Right lobe of liver (tissue), 6 donors: ENCODE data around the gene THOC3. TPM values are rescaled to one million over a fixed set of nuclear protein-coding genes. Genes with fewer than 3 reads are reported as not detected.
"Not testable (repeated sequence)": the region's sequence is repeated elsewhere in the genome, so short reads cannot be mapped to it uniquely, and the experiment has no call there.

Experiments
- ATAC-seq, 4 donors: fragments of 200-7000 bp; cut with Tn5 transposase; one replicate each; pipeline ENCODE4 v1.9.1; 2020; ENCODE audit warnings: mild to moderate bottlenecking in 4 of 4, moderate library complexity in 4 of 4
- DNase-seq, 3 donors: peaks; one replicate each; pipeline ENCODE4 v3.0.0-alpha.2; 2020
- H3K27ac ChIP-seq, 3 donors: fragments of 200-600 bp; one replicate each; pipeline ENCODE4 v1.8.0; 2022
- H3K27me3 ChIP-seq, 2 donors: fragments of 200-600 bp; one replicate each; pipeline ENCODE4 v1.8.0; 2022
- H3K36me3 ChIP-seq, 4 donors: fragments of 200-600 bp; sonication (generic) in 1 of 4; one replicate each; pipeline versions ENCODE4 v1.5.1 to v1.8.0; 2017 to 2022; ENCODE audit warnings: control low read depth in 1 of 4
- H3K4me1 ChIP-seq, 4 donors: fragments of 200-600 bp; sonication (generic) in 1 of 4; one replicate each; pipeline versions ENCODE4 v1.5.1 to v1.8.0; 2017 to 2022; ENCODE audit warnings: control low read depth in 1 of 4
- H3K4me3 ChIP-seq, 3 donors: fragments of 200-600 bp; one replicate each; pipeline ENCODE4 v1.8.0; 2022
- H3K9me3 ChIP-seq, 4 donors: fragments of 200-600 bp; sonication (generic) in 1 of 4; one replicate each; pipeline versions ENCODE4 v1.5.1 to v1.8.0; 2017 to 2022; ENCODE audit warnings: control low read depth in 1 of 4
- CTCF ChIP-seq, 4 donors: fragments of 200-600 bp in 3 of 4; fragments of 450-650 bp in 1 of 4; IDR thresholded peaks; one replicate each; pipeline versions ENCODE4 v1.5.1 to v1.8.0; 2016 to 2022; ENCODE audit warnings: antibody characterized with exemption in 4 of 4, mild to moderate bottlenecking in 2 of 4
- POLR2A ChIP-seq: fragments of 450-650 bp; IDR thresholded peaks from one replicate; pipeline ENCODE4 v1.6.1; 2017; ENCODE audit warnings: antibody characterized with exemption, mild to moderate bottlenecking
- WGBS: methylation state at CpG from one replicate; pipeline ENCODE4 v1.1.6; 2018; ENCODE audit warnings: low coverage, low lambda C conversion rate; ENCODE audit not compliant: insufficient coverage; ENCODE audit errors: missing lambda C conversion rate; 5-methylcytosine and 5-hydroxymethylcytosine counted together
- intact Hi-C, 2 donors: fragments of 100-400 bp; cut with DNase I; formaldehyde crosslinking; loops; one replicate each; pipeline versions ENCODE4 v1.11.2 to v1.14.1; 2022
- total RNA-seq, 6 experiments: library from RNA; depleted of rRNA in 2 of 6; stranded (reverse); fragments of >200 nt in 2 of 6; fragmentation: NEBNext Ultra II Directional in 3 of 6; extraction: Animal tissue kit (Norgen Biotek cat#: 25700) in 3 of 6; gene quantifications; one replicate each; pipeline versions ENCODE4 v1.1.0 to v1.2.4, GENCODE V29; 2016 to 2023
- donor health status: DM: no; HTN: yes; CAD: no.
- donor health status: DM: no; HTN: no; CAD: no.
- donor health status: DM: no; HTN: no; CAD: no.
- donor health status: DM: no; HTN: yes; CAD: no.
- donor health status: DM: no; HTN: yes; CAD: no.

THOC3 gene
- total RNA-seq, 6 experiments from 2014 or later: 12.0 to 26.6 (median 21.9) TPM

- intact Hi-C loops: not testable (repeated sequence)
- no CpG with 5 or more reads among the region's 1 CpG for WGBS
These were observed 29.6 kb downstream of the THOC3 start for GRCh38 chr5:175938489-175938888.

GRCh38 chr5:175928752-175929151 is 39.4 kb downstream of the THOC3 start:
- H3K4me3 ChIP-seq, H3K36me3 ChIP-seq, H3K4me1 ChIP-seq, H3K27me3 ChIP-seq, ATAC-seq, intact Hi-C loops, DNase-seq, H3K27ac ChIP-seq, H3K9me3 ChIP-seq: not testable (repeated sequence)
- 100% methylated on average over 1 of the region's 1 CpG for WGBS

More at GRCh38 chr5:175938489-175938888, 29.6 kb downstream of the THOC3 start:
- not testable (repeated sequence) for ATAC-seq, H3K27ac ChIP-seq, H3K9me3 ChIP-seq, H3K36me3 ChIP-seq, H3K27me3 ChIP-seq, DNase-seq, H3K4me1 ChIP-seq, H3K4me3 ChIP-seq

GRCh38 chr5:175925106-175925505 is 43.0 kb downstream of the THOC3 start:
- intact Hi-C loops, H3K36me3 ChIP-seq, H3K9me3 ChIP-seq, DNase-seq, H3K27ac ChIP-seq, ATAC-seq, H3K4me3 ChIP-seq, H3K27me3 ChIP-seq: not testable (repeated sequence)
- H3K4me1 ChIP-seq: peaks cover 0 to 14% (median 0%) of the 10 kb centered on the region in 4 donors
- 91% methylated on average over 4 of the region's 4 CpGs for WGBS

- intact Hi-C loops: no loop called here
- Histone ChIP-seq H3K4me1 (peaks cover 0 to 14% (median 0%) of the 10 kb centered on the region in 4 donors), H3K27ac (no peak overlapping the region), H3K27me3 (no peaks in the 10 kb centered on the region), H3K4me3 (no peak overlapping the region), H3K9me3 (no peaks in the 10 kb centered on the region), H3K36me3 (no peaks in the 10 kb centered on the region)
- ATAC-seq: peak; percentile 79 to 92 (median 83)
- TF ChIP-seq POLR2A (no peak), CTCF (IDR thresholded peaks at IDR 0.05) (no peak)
- 83% methylated on average over 3 of the region's 3 CpGs for WGBS
- no peak for DNase-seq
These were observed 45.8 kb downstream of the THOC3 start for GRCh38 chr5:175922192-175922885.

- Histone ChIP-seq H3K36me3 (no peaks in the 10 kb centered on the region), H3K4me3 (no peak overlapping the region), H3K27ac (no peak overlapping the region), H3K4me1 (peaks cover 0 to 14% (median 0%) of the 10 kb centered on the region in 4 donors), H3K9me3 (no peaks in the 10 kb centered on the region), H3K27me3 (no peaks in the 10 kb centered on the region)
- intact Hi-C loops: no loop called here
- DNase-seq (no peak), ATAC-seq (no peak)
- 90% methylated on average over 9 of the region's 9 CpGs for WGBS
- TF ChIP-seq POLR2A (no peak), CTCF (IDR thresholded peaks at IDR 0.05) (no peak)
These were observed 46.9 kb downstream of the THOC3 start for GRCh38 chr5:175921061-175921730.

- intact Hi-C loops: no loop called here
- H3K4me3 ChIP-seq: no peak overlapping the region
- H3K27ac ChIP-seq: no peak overlapping the region
- 90% methylated on average over 9 of the region's 9 CpGs for WGBS
- no peaks in the 10 kb centered on the region for H3K9me3 ChIP-seq
- no peak for DNase-seq
- H3K27me3 ChIP-seq: no peaks in the 10 kb centered on the region
- no peak for ATAC-seq
- TF ChIP-seq CTCF (IDR thresholded peaks at IDR 0.05) (no peak), POLR2A (no peak)
- no peaks in the 10 kb centered on the region for H3K36me3 ChIP-seq
- peaks cover 0 to 14% (median 0%) of the 10 kb centered on the region in 4 donors for H3K4me1 ChIP-seq
These were observed 47.8 kb downstream of the THOC3 start for GRCh38 chr5:175920231-175920811.

GRCh38 chr5:175915066-175916037 is 52.8 kb downstream of the THOC3 start:
- H3K27me3 ChIP-seq, H3K9me3 ChIP-seq, intact Hi-C loops, H3K4me1 ChIP-seq, H3K4me3 ChIP-seq, DNase-seq, ATAC-seq, H3K36me3 ChIP-seq: not testable (repeated sequence)
- peak overlapping the region in 1 of 3 donors; percentile 8 for H3K27ac ChIP-seq
- WGBS: 40% methylated on average over 4 of the region's 7 CpGs
